Measurements from ENCODE around the gene SELENON.

DNA sequence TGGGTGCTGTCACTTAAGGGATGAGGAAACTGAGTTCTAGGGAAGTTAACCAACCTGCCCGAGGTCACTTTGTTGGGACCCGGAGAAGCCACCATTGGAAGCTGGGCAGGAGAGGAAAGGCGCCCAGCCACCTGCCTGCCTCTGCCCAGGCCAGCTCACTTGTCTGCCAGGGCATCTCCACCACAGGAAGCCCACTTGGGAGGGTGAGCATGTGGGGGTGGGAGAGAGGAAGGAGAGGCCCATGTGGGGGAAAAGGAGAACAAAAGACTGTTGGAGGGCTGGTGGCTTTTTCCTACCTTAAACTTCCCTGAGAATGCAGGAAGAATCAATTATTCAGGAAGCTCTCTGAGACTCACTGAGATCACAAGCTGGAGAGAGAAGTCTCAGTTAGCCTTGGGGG, 43.8 kb upstream of the SELENON start:
- TF ChIP-seq, protein P1, sequence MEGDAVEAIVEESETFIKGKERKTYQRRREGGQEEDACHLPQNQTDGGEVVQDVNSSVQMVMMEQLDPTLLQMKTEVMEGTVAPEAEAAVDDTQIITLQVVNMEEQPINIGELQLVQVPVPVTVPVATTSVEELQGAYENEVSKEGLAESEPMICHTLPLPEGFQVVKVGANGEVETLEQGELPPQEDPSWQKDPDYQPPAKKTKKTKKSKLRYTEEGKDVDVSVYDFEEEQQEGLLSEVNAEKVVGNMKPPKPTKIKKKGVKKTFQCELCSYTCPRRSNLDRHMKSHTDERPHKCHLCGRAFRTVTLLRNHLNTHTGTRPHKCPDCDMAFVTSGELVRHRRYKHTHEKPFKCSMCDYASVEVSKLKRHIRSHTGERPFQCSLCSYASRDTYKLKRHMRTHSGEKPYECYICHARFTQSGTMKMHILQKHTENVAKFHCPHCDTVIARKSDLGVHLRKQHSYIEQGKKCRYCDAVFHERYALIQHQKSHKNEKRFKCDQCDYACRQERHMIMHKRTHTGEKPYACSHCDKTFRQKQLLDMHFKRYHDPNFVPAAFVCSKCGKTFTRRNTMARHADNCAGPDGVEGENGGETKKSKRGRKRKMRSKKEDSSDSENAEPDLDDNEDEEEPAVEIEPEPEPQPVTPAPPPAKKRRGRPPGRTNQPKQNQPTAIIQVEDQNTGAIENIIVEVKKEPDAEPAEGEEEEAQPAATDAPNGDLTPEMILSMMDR (IDR thresholded peaks at IDR 0.05), result no peak
- TF ChIP-seq EZH2 (IDR thresholded peaks at IDR 0.05), result no peak
